Measurements from ENCODE around the gene ZNF529. TPM values are rescaled to one million over a fixed set of nuclear protein-coding genes. Genes with fewer than 3 reads are reported as not detected.
A peak's percentile ranks its signal among the peaks of the same experiment; 100 is the strongest.

The ZNF529 gene
- total and polyA plus RNA-seq, 2 of the 8 experiments (the other 6 are each of a cell fraction or from before 2014, with no cell fraction given), result 8.4 to 14.1 TPM

DNA sequence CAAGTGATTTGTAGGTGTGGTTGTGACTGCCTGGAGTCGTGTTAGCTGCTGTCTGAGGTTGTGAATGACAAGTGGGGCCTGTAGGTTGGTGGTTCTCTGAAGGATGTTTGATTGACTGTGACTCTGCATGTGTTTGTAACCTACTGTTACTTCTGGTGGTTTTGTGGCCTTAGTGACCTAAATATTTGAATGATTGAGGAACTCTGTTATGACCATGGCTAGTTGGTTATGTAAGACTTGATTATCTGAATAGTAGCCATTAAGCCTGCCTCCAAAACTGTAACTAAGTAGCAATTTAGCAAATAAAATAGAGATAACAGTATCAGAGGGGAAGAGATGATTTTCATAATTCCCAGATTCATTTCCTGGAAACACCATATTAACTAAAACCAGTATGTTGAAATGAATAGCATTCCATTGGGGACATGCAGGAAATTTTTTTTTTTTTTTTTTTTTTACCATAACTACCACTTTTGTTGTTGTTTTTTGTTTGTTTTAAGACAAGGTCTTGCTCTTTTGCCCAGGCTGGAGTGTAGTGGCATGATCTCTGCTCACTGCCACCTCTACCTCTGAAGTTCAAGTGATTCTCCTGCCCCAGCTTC lies 32.9 kb upstream of the ZNF529 start:
- Histone ChIP-seq H4K8ac (ENCODE audit: extremely low read depth, insufficient read depth, low read length) (no peak overlapping the region), H3K4me2 (ENCODE audit: insufficient read depth in 1 of 2, low read depth in 2 of 2, low read length in 2 of 2) (peak overlapping the region; percentile 86 to 99), H3K4ac (replicated peaks; ENCODE audit: insufficient read length, low read depth, low read length) (no peak overlapping the region), H2BK12ac (ENCODE audit: low read depth, low read length) (no peak overlapping the region), H2AFZ (ENCODE audit: low read length) (peak overlapping the region; percentile 87), H2AK5ac (ENCODE audit: low read depth, low read length) (no peak overlapping the region), H4K91ac (replicated peaks; ENCODE audit: insufficient read length, low read length) (no peak overlapping the region), H3K56ac (replicated peaks; ENCODE audit: insufficient read length, low read depth, low read length) (no peak overlapping the region), H3K4me3 (ENCODE audit: extremely low read depth in 1 of 4, insufficient read depth in 2 of 4, low read depth in 3 of 4, low read length in 4 of 4) (peak overlapping the region; percentile 83 to 87 (median 84)), H3K79me2 (ENCODE audit: control insufficient read depth in 1 of 2, insufficient read depth in 2 of 2, low read length in 2 of 2) (no peaks in the 10 kb centered on the region), H2BK5ac (ENCODE audit: low read depth, low read length) (no peak overlapping the region), H3K23ac (ENCODE audit: insufficient read length) (no peak overlapping the region), H3K27me3 (replicated peaks in 1 of 4; ENCODE audit: control insufficient read depth in 3 of 4, extremely low read depth in 1 of 4, insufficient read depth in 3 of 4, low read length in 3 of 4) (peaks cover 0 to 13% (median 5%) of the 10 kb centered on the region in 4 experiments; a peak in 4 of 7 replicates), H3K27ac (ENCODE audit: low read depth, low read length) (no peak overlapping the region), H3K36me3 (ENCODE audit: control insufficient read depth in 2 of 4, insufficient read depth in 4 of 4, low read length in 3 of 4) (peaks cover 0 to 3% (median 2%) of the 10 kb centered on the region in 4 experiments; a peak in 1 of 8 replicates), H3K79me1 (ENCODE audit: low read depth, low read length) (no peaks in the 10 kb centered on the region), H4K5ac (ENCODE audit: insufficient read length, low read depth, low read length) (no peak overlapping the region), H3K14ac (ENCODE audit: insufficient read length) (no peak overlapping the region), H2BK120ac (replicated peaks; ENCODE audit: low read depth, low read length) (peak overlapping the region; percentile 28), H4K20me1 (replicated peaks in 1 of 2; ENCODE audit: control insufficient read depth in 1 of 2, insufficient read depth in 2 of 2, low read length in 2 of 2) (peaks cover 0 to 1% of the 10 kb centered on the region in 2 experiments), H2BK15ac (ENCODE audit: low read length) (no peak overlapping the region), H3K4me1 (replicated peaks in 1 of 4; ENCODE audit: control insufficient read depth in 3 of 4, insufficient read depth in 4 of 4, low read length in 3 of 4) (no peaks in the 10 kb centered on the region; a peak in 1 of 7 replicates), H3K23me2 (ENCODE audit: low read depth, low read length) (peaks cover 12% of the 10 kb centered on the region; the same call in 1 of the 2 replicates), H3K18ac (ENCODE audit: extremely low read depth, low read length) (0 out of 2 replicates have a peak overlapping the region, but pooled peaks have one; percentile 78), H3K9me3 (ENCODE audit: insufficient read depth in 2 of 2, low read depth in 1 of 2, low read length in 1 of 2) (no peaks in the 10 kb centered on the region), H3K9ac (replicated peaks in 1 of 4; ENCODE audit: extremely low read depth in 1 of 4, low read depth in 3 of 4, low read length in 3 of 4) (peak overlapping the region in 3 of 4 experiments; percentile 29 to 36 (median 30); a peak in 3 of 7 replicates), H2BK20ac (ENCODE audit: low read length) (no peak overlapping the region)
- WGBS, 2 experiments (ENCODE audit: extremely low coverage in 1 of 2, insufficient coverage in 1 of 2, insufficient read length in 1 of 2, insufficient replicate concordance in 2 of 2, low coverage in 1 of 2, low lambda C conversion rate in 2 of 2, missing lambda C conversion rate in 1 of 2), result 25% methylated on average over 1 of the region's 1 CpG; no CpG with 5 or more reads in 1 of the 2 experiments
- peak; percentile 55 for FAIRE-seq
- DNase-seq (ENCODE audit: low read depth in 1 of 2, low spot score in 2 of 2), result no peak
- POLR2A ChIA-PET (ENCODE audit: partially characterized antibody), result interaction anchor here (1.1 to 1.5 kb wide), 2 partner anchors 8 to 78 kb away, joined by 4 to 8 read pairs; partner anchors contain the start of gene ZNF260
- CTCF ChIA-PET (ENCODE audit: partially characterized antibody), result no interaction called here
- TF ChIP-seq CTBP2 (IDR thresholded peaks at IDR 0.05; ENCODE audit: borderline replicate concordance, insufficient read depth, insufficient read length, low read length), result no peak
